OCI-LY1 (cell line): ENCODE data around the gene PTGIS.

Source experiments
- H2AFZ ChIP-seq: fragments of 200-600 bp; sonication (generic), shearing (Covaris generic); 2 replicates; pipeline ENCODE4 v1.6.0; 2014; ENCODE audit warnings: antibody characterized with exemption, mild to moderate bottlenecking, low read length
- H3F3A ChIP-seq: fragments of 200-600 bp; sonication (generic), shearing (Covaris generic); 2 replicates; pipeline ENCODE4 v1.6.0; 2014; ENCODE audit warnings: mild to moderate bottlenecking, antibody characterized with exemption, low read length, moderate library complexity; ENCODE audit not compliant: insufficient read depth
- H3K27ac ChIP-seq: fragments of 200-600 bp; sonication (generic); 2 replicates; pipeline ENCODE4 v1.5.1; 2014; ENCODE audit warnings: low read length, mixed run types, mild to moderate bottlenecking, low read depth; ENCODE audit not compliant: poor library complexity, severe bottlenecking
- H3K27me3 ChIP-seq: fragments of 200-600 bp; sonication (generic); 2 replicates; pipeline ENCODE4 v1.6.0; 2014; ENCODE audit warnings: antibody characterized with exemption, mild to moderate bottlenecking, low read length, moderate library complexity; ENCODE audit not compliant: insufficient read depth
- H3K36me3 ChIP-seq: fragments of 200-600 bp; sonication (generic); 2 replicates; pipeline ENCODE4 v1.6.1; 2014; ENCODE audit warnings: mild to moderate bottlenecking, antibody characterized with exemption, low read length, moderate library complexity, mixed read lengths; ENCODE audit not compliant: insufficient read depth
- H3K4me1 ChIP-seq: fragments of 200-600 bp; sonication (generic); 2 replicates; pipeline ENCODE4 v1.5.1; 2014; ENCODE audit warnings: mild to moderate bottlenecking, low read length, moderate library complexity; ENCODE audit not compliant: insufficient read depth, severe bottlenecking
- H3K4me2 ChIP-seq: fragments of 200-600 bp; sonication (generic), shearing (Covaris generic); 2 replicates; pipeline ENCODE4 v1.6.1; 2014; ENCODE audit warnings: low read length
- H3K4me3 ChIP-seq: fragments of 200-600 bp; sonication (generic); 2 replicates; pipeline ENCODE4 v1.5.1; 2014; ENCODE audit warnings: low read length, low read depth, mild to moderate bottlenecking, mixed read lengths; ENCODE audit not compliant: poor library complexity, severe bottlenecking
- H3K79me2 ChIP-seq: fragments of 200-600 bp; shearing (Covaris generic); 2 replicates; pipeline ENCODE4 v1.6.1; 2016; ENCODE audit warnings: mixed run types, low read length, mixed read lengths; ENCODE audit not compliant: insufficient read depth
- H3K9ac ChIP-seq: fragments of 200-600 bp; sonication (generic), shearing (Covaris generic); 2 replicates; pipeline ENCODE4 v1.6.1; 2014; ENCODE audit warnings: mild to moderate bottlenecking, low read length, mixed read lengths
- H3K9me2 ChIP-seq: fragments of 200-600 bp; sonication (generic), shearing (Covaris generic); 2 replicates; pipeline ENCODE4 v1.6.1; 2014; ENCODE audit warnings: low read depth, mild to moderate bottlenecking, low read length, mixed read lengths
- H3K9me3 ChIP-seq: fragments of 200-600 bp; shearing (Covaris generic); 2 replicates; pipeline ENCODE4 v1.6.1; 2014; ENCODE audit warnings: low read length, mixed read lengths
- H4K20me1 ChIP-seq: fragments of 200-600 bp; sonication (generic), shearing (Covaris generic); 2 replicates; pipeline ENCODE4 v1.6.0; 2016; ENCODE audit warnings: mild to moderate bottlenecking, low read length; ENCODE audit not compliant: insufficient read depth
- EZH2 ChIP-seq: fragments of 200-600 bp; sonication (generic), shearing (Covaris generic); IDR thresholded peaks from 2 replicates; pipeline ENCODE4 v1.8.0; 2017; ENCODE audit warnings: borderline replicate concordance, mixed run types, mild to moderate bottlenecking, antibody characterized with exemption, low read length, moderate library complexity, mixed read lengths
- TF ChIP-seq, protein P1 (sequence below): fragments of 200-600 bp; sonication (generic), shearing (Covaris generic); IDR thresholded peaks from 2 replicates; pipeline ENCODE4 v1.5.1; 2017; ENCODE audit warnings: mild to moderate bottlenecking, antibody characterized with exemption, low read length, moderate library complexity, mixed read lengths

The PTGIS gene

DNA sequence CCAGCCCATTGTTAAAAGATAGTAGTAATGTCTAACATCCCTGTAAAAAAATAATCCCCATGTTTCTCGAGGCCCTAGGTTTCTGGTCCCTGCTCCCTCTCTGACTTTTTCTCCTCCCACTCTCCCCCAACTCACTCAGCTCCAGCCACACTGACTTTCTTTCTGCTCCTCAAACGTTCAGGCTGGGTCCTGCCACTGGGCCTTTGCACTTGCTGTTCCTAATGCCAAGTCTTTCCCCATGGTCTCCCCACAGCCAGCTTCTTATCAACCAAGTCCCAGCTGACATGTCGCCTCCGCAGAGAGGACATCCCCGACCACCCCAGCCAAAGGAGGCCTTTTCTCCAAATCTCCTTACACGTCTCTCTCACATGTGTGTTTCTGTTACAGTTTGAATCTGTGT is 21.8 kb upstream of the PTGIS start:
- H3K9ac ChIP-seq = no peak overlapping the region
- no peak overlapping the region for H3K4me2 ChIP-seq
- no peaks in the 10 kb centered on the region for H3K79me2 ChIP-seq
- peaks cover 5% of the 10 kb centered on the region; the same call in 1 of the 2 replicates for H3K27me3 ChIP-seq
- no peak overlapping the region for H3K27ac ChIP-seq
- H4K20me1 ChIP-seq = no peaks in the 10 kb centered on the region
- H3K9me3 ChIP-seq = no peaks in the 10 kb centered on the region
- H3F3A ChIP-seq = no peaks in the 10 kb centered on the region
- H3K36me3 ChIP-seq = no peaks in the 10 kb centered on the region
- no peak overlapping the region for H2AFZ ChIP-seq
- H3K4me3 ChIP-seq = no peak overlapping the region
- no peaks in the 10 kb centered on the region for H3K9me2 ChIP-seq
- H3K4me1 ChIP-seq = peaks cover 9% of the 10 kb centered on the region
- no peak for TF ChIP-seq EZH2
- TF ChIP-seq, protein P1, sequence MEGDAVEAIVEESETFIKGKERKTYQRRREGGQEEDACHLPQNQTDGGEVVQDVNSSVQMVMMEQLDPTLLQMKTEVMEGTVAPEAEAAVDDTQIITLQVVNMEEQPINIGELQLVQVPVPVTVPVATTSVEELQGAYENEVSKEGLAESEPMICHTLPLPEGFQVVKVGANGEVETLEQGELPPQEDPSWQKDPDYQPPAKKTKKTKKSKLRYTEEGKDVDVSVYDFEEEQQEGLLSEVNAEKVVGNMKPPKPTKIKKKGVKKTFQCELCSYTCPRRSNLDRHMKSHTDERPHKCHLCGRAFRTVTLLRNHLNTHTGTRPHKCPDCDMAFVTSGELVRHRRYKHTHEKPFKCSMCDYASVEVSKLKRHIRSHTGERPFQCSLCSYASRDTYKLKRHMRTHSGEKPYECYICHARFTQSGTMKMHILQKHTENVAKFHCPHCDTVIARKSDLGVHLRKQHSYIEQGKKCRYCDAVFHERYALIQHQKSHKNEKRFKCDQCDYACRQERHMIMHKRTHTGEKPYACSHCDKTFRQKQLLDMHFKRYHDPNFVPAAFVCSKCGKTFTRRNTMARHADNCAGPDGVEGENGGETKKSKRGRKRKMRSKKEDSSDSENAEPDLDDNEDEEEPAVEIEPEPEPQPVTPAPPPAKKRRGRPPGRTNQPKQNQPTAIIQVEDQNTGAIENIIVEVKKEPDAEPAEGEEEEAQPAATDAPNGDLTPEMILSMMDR = no peak

GRCh38 chr20:49587111-49587570 is 19.2 kb upstream of the PTGIS start:
- no peak overlapping the region for H3K27ac ChIP-seq
- H3K79me2 ChIP-seq = no peaks in the 10 kb centered on the region
- H4K20me1 ChIP-seq = no peaks in the 10 kb centered on the region
- H3K4me1 ChIP-seq = peaks cover 9% of the 10 kb centered on the region
- no peak overlapping the region for H3K4me2 ChIP-seq
- H2AFZ ChIP-seq = no peak overlapping the region
- H3K36me3 ChIP-seq = no peaks in the 10 kb centered on the region; the same call in 1 of the 2 replicates
- peaks cover 11% of the 10 kb centered on the region for H3K27me3 ChIP-seq
- H3K9me3 ChIP-seq = 0 out of 2 replicates have a peak, but pooled peaks cover 3% of the 10 kb centered on the region
- H3K4me3 ChIP-seq = no peak overlapping the region
- H3K9ac ChIP-seq = no peak overlapping the region
- H3F3A ChIP-seq = no peaks in the 10 kb centered on the region
- H3K9me2 ChIP-seq = no peaks in the 10 kb centered on the region
- no peak for TF ChIP-seq EZH2
- TF ChIP-seq, protein P1 = no peak

- Histone ChIP-seq H3K4me1 (peaks cover 9% of the 10 kb centered on the region), H3K79me2 (no peaks in the 10 kb centered on the region), H3K27ac (no peak overlapping the region), H3F3A (no peaks in the 10 kb centered on the region), H3K4me2 (no peak overlapping the region), H3K4me3 (no peak overlapping the region), H2AFZ (no peak overlapping the region), H3K36me3 (no peaks in the 10 kb centered on the region; the same call in 1 of the 2 replicates), H3K27me3 (peaks cover 15% of the 10 kb centered on the region), H4K20me1 (no peaks in the 10 kb centered on the region), H3K9ac (no peak overlapping the region), H3K9me2 (no peaks in the 10 kb centered on the region), H3K9me3 (0 out of 2 replicates have a peak, but pooled peaks cover 3% of the 10 kb centered on the region)
- TF ChIP-seq EZH2 = no peak
- TF ChIP-seq, protein P1 = no peak
Measured at GRCh38 chr20:49585585-49586245, 17.8 kb upstream of the PTGIS start.
